ENCODE results near the gene GABRB2. TPM values are rescaled to one million over a fixed set of nuclear protein-coding genes. Genes with fewer than 3 reads are reported as not detected.
"Not testable (repeated sequence)": the region's sequence is repeated elsewhere in the genome, so short reads cannot be mapped to it uniquely, and the experiment has no call there.

The GABRB2 gene
- total RNA-seq, 4 donors from 2014 or later: 1.9 to 8.0 (median 2.3) TPM

- no peak for DNase-seq (ENCODE audit: low spot score)
- no peak for TF ChIP-seq CTCF (IDR thresholded peaks at IDR 0.05)
Measured at GRCh38 chr5:161539016-161539415, 7.5 kb downstream of the GABRB2 start.

GRCh38 chr5:161535762-161536161, 10.8 kb downstream of the GABRB2 start:
- DNase-seq (ENCODE audit: low spot score): no peak
- TF ChIP-seq CTCF (IDR thresholded peaks at IDR 0.05): no peak
- no peak for ATAC-seq (ENCODE audit: low FRiP score)

More at GRCh38 chr5:161539016-161539415, 7.5 kb downstream of the GABRB2 start:
- no peak for ATAC-seq (ENCODE audit: low FRiP score)

GRCh38 chr5:161530700-161531099, 15.8 kb downstream of the GABRB2 start:
- DNase-seq (ENCODE audit: low spot score) (no peak), ATAC-seq (ENCODE audit: low FRiP score) (no peak)
- TF ChIP-seq CTCF (IDR thresholded peaks at IDR 0.05): no peak

- no peak for DNase-seq (ENCODE audit: low spot score)
- no peak for ATAC-seq (ENCODE audit: low FRiP score)
- no peak for TF ChIP-seq CTCF (IDR thresholded peaks at IDR 0.05)
Measured at GRCh38 chr5:161513942-161514341, 32.6 kb downstream of the GABRB2 start.

GRCh38 chr5:161507591-161507990, 38.9 kb downstream of the GABRB2 start:
- ATAC-seq (ENCODE audit: low FRiP score): no peak
- DNase-seq (ENCODE audit: low spot score): no peak
- TF ChIP-seq CTCF (IDR thresholded peaks at IDR 0.05): no peak

GRCh38 chr5:161505160-161505559, 41.4 kb downstream of the GABRB2 start:
- ATAC-seq (ENCODE audit: low FRiP score): not testable (repeated sequence)

GRCh38 chr5:161498531-161498930, 48.0 kb downstream of the GABRB2 start:
- ATAC-seq (ENCODE audit: low FRiP score) (no peak), DNase-seq (ENCODE audit: low spot score) (no peak)
- TF ChIP-seq CTCF (IDR thresholded peaks at IDR 0.05): no peak

More at GRCh38 chr5:161505160-161505559, 41.4 kb downstream of the GABRB2 start:
- not testable (repeated sequence) for DNase-seq (ENCODE audit: low spot score)

GRCh38 chr5:161483721-161484120, 62.8 kb downstream of the GABRB2 start:
- DNase-seq (ENCODE audit: low spot score): no peak
- no peak for TF ChIP-seq CTCF (IDR thresholded peaks at IDR 0.05)
- no peak for ATAC-seq (ENCODE audit: low FRiP score)
